GM23248 (cell line): ENCODE measurements around the gene RASGEF1B.

ENCODE experiments used
- EZH2 ChIP-seq: fragments of 200-600 bp; sonication (generic); IDR thresholded peaks from 2 replicates; pipeline ENCODE4 v1.6.1; 2018; ENCODE audit warnings: antibody characterized with exemption, mild to moderate bottlenecking; ENCODE audit not compliant: insufficient read depth, poor library complexity, severe bottlenecking
- EZH2phosphoT487 ChIP-seq: fragments of 200-600 bp; sonication (generic); IDR thresholded peaks from 2 replicates; pipeline ENCODE4 v1.6.1; 2018; ENCODE audit warnings: antibody characterized with exemption, moderate library complexity, mild to moderate bottlenecking, low read depth; ENCODE audit not compliant: insufficient read depth

DNA sequence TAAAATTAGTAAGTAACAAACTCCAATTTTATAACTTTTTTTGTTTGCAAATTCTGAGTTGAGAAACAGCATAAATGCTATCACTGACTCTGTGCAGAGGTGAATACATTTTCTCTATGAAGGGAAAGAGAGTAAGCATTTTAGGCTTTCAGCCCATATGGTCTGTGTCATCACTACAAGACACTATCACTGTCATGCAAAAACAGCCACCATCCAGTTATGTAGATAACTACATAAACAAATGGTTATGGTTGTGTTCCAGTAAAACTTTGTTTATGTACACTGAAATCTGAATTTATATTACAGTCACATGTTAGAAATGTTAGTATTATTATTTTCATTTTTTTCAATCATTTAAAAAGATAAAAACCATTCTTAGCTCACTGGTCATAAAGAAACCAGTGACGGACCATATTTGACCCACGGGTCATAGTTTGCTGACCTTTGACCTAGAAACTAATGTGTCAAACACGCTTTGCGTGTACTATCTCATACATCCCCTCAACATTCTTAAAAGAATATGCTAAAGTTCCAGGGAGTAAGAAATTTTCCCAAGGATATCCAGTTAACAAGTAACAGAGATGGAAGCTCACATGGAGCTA is 29.1 kb downstream of the RASGEF1B start:
- TF ChIP-seq EZH2, result no peak
- no peak for TF ChIP-seq EZH2phosphoT487
